GM19452 (cell line): Measurements from ENCODE around the gene FSTL4.

Source experiments
- ATAC-seq: cut with Tn5 transposase; IDR thresholded peaks from one replicate; pipeline ENCODE4 v1.9.1; 2021; ENCODE audit not compliant: unreplicated experiment

The FSTL4 gene

DNA sequence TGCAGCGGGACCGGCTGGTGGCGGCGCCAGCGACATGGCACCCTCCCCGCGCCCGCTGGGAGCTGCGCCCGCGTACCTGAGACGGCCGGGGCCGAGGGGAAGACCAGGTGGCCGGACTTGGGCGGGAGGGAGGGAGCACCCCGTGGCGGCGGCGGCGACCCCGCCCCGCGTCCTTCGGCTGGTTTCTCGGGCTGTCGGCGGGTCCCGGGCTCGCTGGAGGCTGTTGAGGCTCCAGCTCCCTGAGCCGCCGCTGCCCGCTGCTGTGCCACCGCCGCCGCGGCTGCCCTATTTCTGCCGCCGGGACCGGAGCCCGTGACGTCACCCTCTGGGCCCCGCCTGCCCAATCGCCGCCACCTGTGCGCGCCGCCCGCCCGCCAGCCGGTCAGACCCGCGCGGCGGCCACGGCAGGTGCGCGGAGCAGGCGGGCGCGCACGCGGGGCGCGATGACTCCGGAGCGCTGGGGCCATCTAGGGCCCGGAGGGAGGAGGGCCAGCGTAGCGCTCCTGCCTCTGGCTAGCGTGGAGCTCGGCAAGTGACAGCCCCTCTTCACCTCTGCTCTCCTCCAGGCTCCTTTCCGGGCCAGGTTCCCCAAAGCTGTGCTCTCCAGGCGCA lies at the start of gene FSTL4:
Gene FSTL4 (minus strand): TSS at position 293 of the 612 bp plus-strand sequence.
- no peak for ATAC-seq

- no peak for ATAC-seq
Observed at GRCh38 chr5:133661389-133661788, 49.0 kb upstream of the FSTL4 start.

DNA sequence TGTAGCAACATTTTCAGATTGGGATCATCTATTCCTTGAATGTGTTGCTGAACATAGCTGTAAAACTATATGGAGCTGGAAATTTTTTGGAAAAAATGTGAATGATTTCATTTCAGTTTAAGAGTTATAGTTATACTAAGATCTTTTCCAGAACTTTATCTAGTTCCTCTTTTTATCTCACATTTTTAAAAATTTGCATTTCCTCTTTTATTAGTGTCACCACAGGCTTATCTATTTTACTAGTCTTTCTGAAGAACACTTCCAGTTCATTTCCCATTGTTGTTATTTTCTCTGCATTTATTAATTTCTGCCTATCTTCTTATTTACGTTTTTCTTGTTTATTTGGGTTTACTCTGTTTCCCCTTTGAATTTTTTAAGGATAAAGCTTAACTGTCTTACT lies 46.0 kb upstream of the FSTL4 start:
- ATAC-seq = no peak

DNA sequence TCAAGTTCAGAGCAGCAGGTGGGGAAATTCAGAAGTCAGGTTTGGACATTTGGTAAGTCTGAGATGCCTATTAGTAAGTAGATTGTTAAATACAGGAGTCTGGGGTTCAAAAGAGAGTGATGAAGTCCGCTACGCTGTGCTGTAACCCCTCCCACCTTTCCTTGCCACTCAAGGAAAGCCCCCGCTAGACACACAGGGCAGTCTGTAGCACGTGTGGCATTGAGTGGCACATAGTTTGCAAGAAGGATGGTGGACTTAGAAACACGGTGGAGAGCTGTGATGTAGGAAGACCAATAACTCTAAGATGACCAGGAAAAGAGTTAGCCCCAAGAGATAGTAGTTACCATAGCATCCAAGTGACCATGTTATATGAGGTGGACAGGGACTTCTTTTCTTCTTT lies 44.7 kb upstream of the FSTL4 start:
- no peak for ATAC-seq

- ATAC-seq = no peak
Observed at GRCh38 chr5:133655966-133656365, 43.6 kb upstream of the FSTL4 start.

GRCh38 chr5:133653760-133654049 lies 41.4 kb upstream of the FSTL4 start:
- no peak for ATAC-seq

- ATAC-seq = no peak
Observed at GRCh38 chr5:133652951-133653759, 40.8 kb upstream of the FSTL4 start.

DNA sequence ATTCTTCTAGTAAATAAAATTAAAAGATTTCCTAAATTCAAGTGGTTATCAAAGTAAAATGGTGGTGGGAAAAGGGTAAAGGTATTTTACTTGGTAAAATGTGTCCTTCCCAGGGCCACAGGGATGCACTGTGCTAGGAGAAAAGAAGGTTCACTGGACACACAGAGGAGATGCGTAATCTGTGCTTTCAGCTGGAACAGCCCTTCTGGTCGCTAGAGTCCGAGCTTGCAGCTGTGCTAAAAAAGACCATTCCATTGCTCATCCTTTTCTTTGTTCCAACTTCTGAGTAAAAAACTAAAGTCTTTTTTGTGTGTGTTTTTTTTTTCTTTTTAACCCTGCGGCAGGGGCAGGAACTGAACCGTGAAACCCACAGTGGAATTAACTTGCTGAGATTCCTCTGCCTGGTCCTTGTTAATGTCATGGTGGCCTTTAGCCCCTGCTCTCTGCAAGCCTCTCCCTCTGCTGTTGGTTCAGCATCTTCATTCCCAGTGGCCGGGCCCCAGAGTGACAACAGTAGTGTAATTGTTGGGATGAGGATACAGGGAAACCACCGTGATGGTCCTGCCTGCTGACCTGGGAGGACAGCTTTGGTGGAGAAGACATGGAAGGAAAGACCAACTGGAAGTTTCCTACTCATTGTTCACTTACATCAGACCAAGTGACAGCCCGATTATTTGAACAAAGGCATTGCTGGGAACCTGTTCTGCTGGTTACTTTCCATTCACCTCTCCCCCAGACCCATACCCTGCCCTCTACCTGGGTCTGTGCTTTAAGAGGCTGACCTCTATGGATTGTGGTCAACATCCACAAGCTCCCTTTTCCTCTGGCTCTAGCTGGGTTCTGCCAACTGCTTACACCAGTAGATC lies 31.9 kb upstream of the FSTL4 start:
- ATAC-seq = no peak

DNA sequence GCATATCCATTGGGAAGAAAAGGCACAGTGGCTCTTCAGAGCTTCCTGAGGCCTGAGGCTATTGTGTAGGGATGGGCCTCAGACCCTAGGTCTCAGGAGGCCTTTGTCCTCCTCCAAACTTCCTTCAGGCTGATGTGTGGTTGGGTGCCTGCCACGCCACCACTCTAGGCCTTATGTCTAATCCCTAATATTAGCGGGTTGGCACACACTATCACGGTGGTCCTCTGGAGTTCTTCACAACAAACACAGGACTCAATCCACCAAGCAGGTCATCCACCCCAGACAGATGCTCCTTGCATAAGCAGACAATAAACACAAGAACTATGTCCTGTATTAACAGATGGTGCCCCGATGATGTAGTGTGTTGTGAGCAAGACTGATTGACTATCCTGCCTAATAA lies 31.0 kb upstream of the FSTL4 start:
- no peak for ATAC-seq

- no peak for ATAC-seq
Observed at GRCh38 chr5:133642153-133642722, 29.9 kb upstream of the FSTL4 start.

GRCh38 chr5:133641683-133642082 lies 29.3 kb upstream of the FSTL4 start:
- ATAC-seq = no peak

- ATAC-seq = no peak
Observed at GRCh38 chr5:133639850-133640528, 27.6 kb upstream of the FSTL4 start.

DNA sequence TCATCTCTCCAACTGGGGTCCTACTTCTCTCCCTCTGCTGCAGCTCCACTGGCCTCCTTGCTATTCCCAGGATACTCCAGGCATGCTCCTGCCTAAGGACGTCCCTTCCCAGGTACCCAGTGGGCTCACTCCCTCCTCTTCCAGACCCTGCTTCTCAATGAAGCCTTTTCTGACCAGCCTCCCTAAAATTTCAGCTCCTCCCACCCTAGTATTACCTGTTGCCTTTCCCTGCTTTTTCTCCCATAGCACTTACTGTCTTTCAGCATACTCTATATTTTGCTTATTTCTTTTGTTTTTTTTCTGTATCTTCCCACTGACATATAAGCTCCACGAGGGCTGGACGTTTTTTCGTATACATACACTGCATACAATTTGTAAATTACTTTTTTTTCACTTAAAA lies 26.1 kb upstream of the FSTL4 start:
- ATAC-seq = no peak

- ATAC-seq = no peak
Observed at GRCh38 chr5:133637206-133637605, 24.9 kb upstream of the FSTL4 start.

GRCh38 chr5:133635051-133635450 lies 22.7 kb upstream of the FSTL4 start:
- no peak for ATAC-seq

DNA sequence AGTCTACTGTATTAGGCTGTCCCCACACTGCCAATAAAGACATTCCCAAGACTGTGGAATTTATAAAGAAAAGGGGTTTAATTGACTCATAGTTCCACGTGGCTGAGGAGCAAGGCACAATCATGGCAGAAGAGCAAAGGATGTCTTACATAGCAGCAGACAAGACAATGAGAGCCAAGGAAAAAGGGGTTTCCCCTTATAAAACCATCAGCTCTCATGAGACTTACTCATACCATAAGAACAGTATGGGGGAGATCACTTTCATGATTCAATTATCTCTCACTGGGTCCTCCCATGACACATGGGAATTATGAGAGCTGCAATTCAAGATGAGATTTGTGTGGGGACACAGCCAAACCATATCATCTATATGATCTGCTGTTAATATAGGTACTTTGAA lies 14.8 kb upstream of the FSTL4 start:
- ATAC-seq = no peak

- no peak for ATAC-seq
Observed at GRCh38 chr5:133624316-133624715, 12.0 kb upstream of the FSTL4 start.

GRCh38 chr5:133618141-133618540 lies 5.8 kb upstream of the FSTL4 start:
- ATAC-seq = no peak

GRCh38 chr5:133613743-133614142 lies 1.4 kb upstream of the FSTL4 start:
- ATAC-seq = no peak

DNA sequence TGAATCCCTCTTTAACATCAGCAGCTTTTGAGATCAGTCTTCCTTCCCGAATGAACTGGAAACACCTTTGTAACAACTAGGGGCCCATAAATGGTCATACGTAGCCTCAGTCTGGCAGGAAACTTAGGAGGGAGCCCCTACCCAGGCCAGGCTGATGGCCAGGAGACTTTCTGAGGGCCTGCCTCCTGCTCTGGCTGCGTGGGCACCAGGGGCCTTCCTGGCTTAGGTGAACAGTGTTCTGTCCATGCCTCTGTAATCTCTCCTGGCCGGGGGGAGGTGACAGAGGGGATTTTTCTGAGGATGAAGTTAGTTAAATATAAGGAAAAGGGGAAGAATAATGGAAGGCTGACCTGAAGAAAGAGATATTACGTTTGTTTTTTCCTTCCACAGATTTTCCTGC lies 843 bp upstream of the FSTL4 start:
- no peak for ATAC-seq
